GM19372 (cell line): Measurements from ENCODE around the gene POLK.

ENCODE experiments used
- ATAC-seq: cut with Tn5 transposase; IDR thresholded peaks from one replicate; pipeline ENCODE4 v1.9.1; 2021; ENCODE audit warnings: mild to moderate bottlenecking, low read depth, moderate library complexity; ENCODE audit not compliant: unreplicated experiment

POLK gene

GRCh38 chr5:75639535-75640311 lies 128.0 kb downstream of the POLK start:
- ATAC-seq, result no peak

- ATAC-seq, result no peak
These were observed 128.7 kb downstream of the POLK start for GRCh38 chr5:75640395-75640794.

GRCh38 chr5:75640826-75641225 lies 129.1 kb downstream of the POLK start:
- ATAC-seq, result no peak

- ATAC-seq, result no peak
These were observed 137.0 kb downstream of the POLK start for GRCh38 chr5:75648712-75649111.
